Loucy (cell line): ENCODE measurements around the gene FIBCD1.

Experiments
- H2AFZ ChIP-seq: fragments of 200-600 bp; sonication (generic); 2 replicates; pipeline ENCODE4 v1.6.0; 2016; ENCODE audit warnings: antibody characterized with exemption, mild to moderate bottlenecking, low read length, moderate library complexity
- H3F3A ChIP-seq: fragments of 200-600 bp; 2 replicates; pipeline ENCODE4 v1.6.0; 2016; ENCODE audit warnings: antibody characterized with exemption, low read depth, mild to moderate bottlenecking
- H3K27me3 ChIP-seq: fragments of 200-600 bp; sonication (generic); 2 replicates; pipeline ENCODE4 v1.6.1; 2014; ENCODE audit warnings: low read length, mild to moderate bottlenecking; ENCODE audit not compliant: insufficient read depth, poor library complexity, severe bottlenecking
- H3K36me3 ChIP-seq: fragments of 200-600 bp; sonication (generic); 2 replicates; pipeline ENCODE4 v1.6.1; 2016; ENCODE audit warnings: low read length; ENCODE audit not compliant: insufficient read depth
- H3K4me1 ChIP-seq: fragments of 200-600 bp; sonication (generic); 2 replicates; pipeline ENCODE4 v1.5.1; 2014; ENCODE audit warnings: low read length, mild to moderate bottlenecking; ENCODE audit not compliant: insufficient read depth, poor library complexity, severe bottlenecking
- H3K4me2 ChIP-seq: fragments of 200-600 bp; sonication (generic); 2 replicates; pipeline ENCODE4 v1.6.0; 2014; ENCODE audit warnings: antibody characterized with exemption, low read length, low read depth, mild to moderate bottlenecking; ENCODE audit not compliant: poor library complexity, severe bottlenecking
- H3K4me3 ChIP-seq: fragments of 200-600 bp; sonication (generic); 2 replicates; pipeline ENCODE4 v1.5.1; 2014; ENCODE audit warnings: low read length, mild to moderate bottlenecking, mixed read lengths; ENCODE audit not compliant: poor library complexity, severe bottlenecking
- H3K79me2 ChIP-seq: fragments of 200-600 bp; sonication (generic); 2 replicates; pipeline ENCODE4 v1.6.1; 2014; ENCODE audit warnings: low read length; ENCODE audit not compliant: insufficient read depth
- H3K9ac ChIP-seq: fragments of 200-600 bp; sonication (generic); 2 replicates; pipeline ENCODE4 v1.6.0; 2014; ENCODE audit warnings: mild to moderate bottlenecking, low read depth, low read length, moderate library complexity; ENCODE audit not compliant: poor library complexity, severe bottlenecking
- H3K9me2 ChIP-seq: fragments of 200-600 bp; sonication (generic); replicated peaks from 2 replicates; pipeline ENCODE4 v1.6.1; 2016; ENCODE audit warnings: low read depth, low read length, mixed read lengths
- H3K9me3 ChIP-seq: fragments of 200-600 bp; sonication (generic); 2 replicates; pipeline ENCODE4 v1.6.1; 2014; ENCODE audit warnings: mild to moderate bottlenecking, antibody characterized with exemption, low read length, low read depth; ENCODE audit not compliant: insufficient read depth
- H4K20me1 ChIP-seq: fragments of 200-600 bp; sonication (generic); 2 replicates; pipeline ENCODE4 v1.6.0; 2014; ENCODE audit warnings: antibody characterized with exemption, low read length, mild to moderate bottlenecking; ENCODE audit not compliant: insufficient read depth, poor library complexity, severe bottlenecking
- CTCF ChIP-seq: fragments of 200-600 bp; sonication (generic); conservative IDR thresholded peaks from 2 replicates; pipeline ENCODE4 v1.5.1; 2014; ENCODE audit warnings: mild to moderate bottlenecking, antibody characterized with exemption, low read length
- EZH2phosphoT487 ChIP-seq: fragments of 200-600 bp; IDR thresholded peaks from 2 replicates; pipeline ENCODE4 v1.6.1; 2018; ENCODE audit warnings: antibody characterized with exemption, mild to moderate bottlenecking, moderate library complexity, borderline replicate concordance

Gene FIBCD1

GRCh38 chr9:130897848-130898551, 41.0 kb downstream of the FIBCD1 start:
- no peak overlapping the region for H3K4me3 ChIP-seq
- no peaks in the 10 kb centered on the region for H3K27me3 ChIP-seq
- H3F3A ChIP-seq: no peaks in the 10 kb centered on the region
- TF ChIP-seq CTCF (no peak), EZH2phosphoT487 (no peak)
- H3K36me3 ChIP-seq: no peaks in the 10 kb centered on the region
- H3K4me2 ChIP-seq: no peak overlapping the region
- H2AFZ ChIP-seq: no peak overlapping the region
- no peaks in the 10 kb centered on the region for H3K9me2 ChIP-seq
- no peaks in the 10 kb centered on the region for H3K9me3 ChIP-seq
- H3K79me2 ChIP-seq: no peaks in the 10 kb centered on the region
- no peaks in the 10 kb centered on the region for H4K20me1 ChIP-seq
- H3K9ac ChIP-seq: no peak overlapping the region
- no peaks in the 10 kb centered on the region for H3K4me1 ChIP-seq

GRCh38 chr9:130897105-130897751, 41.8 kb downstream of the FIBCD1 start:
- Histone ChIP-seq H3K4me1 (no peaks in the 10 kb centered on the region), H3K27me3 (no peaks in the 10 kb centered on the region)

GRCh38 chr9:130896233-130897014, 42.6 kb downstream of the FIBCD1 start, which contains the start of gene QRFP:
Gene QRFP, minus strand, starts transcription at chr9:130896812. Its CDS starts 2,974 bp downstream, at chr9:130893838.
- Histone ChIP-seq H2AFZ (no peak within 1 kb of the TSS), H3K36me3 (no peaks in the 10 kb centered on the region), H3K4me1 (no peaks in the 10 kb centered on the region), H3K9me2 (no peaks in the 10 kb centered on the region), H3K79me2 (no peaks in the 10 kb centered on the region), H3K9ac (no peak within 1 kb of the TSS), H3K4me2 (no peak within 1 kb of the TSS), H3K27me3 (no peaks in the 10 kb centered on the region), H4K20me1 (no peaks in the 10 kb centered on the region), H3F3A (no peaks in the 10 kb centered on the region), H3K4me3 (no peak within 1 kb of the TSS), H3K9me3 (no peaks in the 10 kb centered on the region)
- TF ChIP-seq CTCF (no peak), EZH2phosphoT487 (no peak)

More at GRCh38 chr9:130897105-130897751, 41.8 kb downstream of the FIBCD1 start:
- Histone ChIP-seq H3K9me3 (no peaks in the 10 kb centered on the region), H3F3A (no peaks in the 10 kb centered on the region), H3K4me3 (no peak overlapping the region), H2AFZ (no peak overlapping the region), H3K9me2 (no peaks in the 10 kb centered on the region), H3K9ac (no peak overlapping the region), H3K36me3 (no peaks in the 10 kb centered on the region), H4K20me1 (no peaks in the 10 kb centered on the region), H3K79me2 (no peaks in the 10 kb centered on the region), H3K4me2 (no peak overlapping the region)
- TF ChIP-seq CTCF: no peak
- TF ChIP-seq EZH2phosphoT487: no peak
